CD8-positive, alpha-beta memory T cell (primary cell): ENCODE measurements around the gene TGIF2. TPM values are rescaled to one million over a fixed set of nuclear protein-coding genes. Genes with fewer than 3 reads are reported as not detected.
A peak's percentile ranks its signal among the peaks of the same experiment; 100 is the strongest.
"Not testable (repeated sequence)": the region's sequence is repeated elsewhere in the genome, so short reads cannot be mapped to it uniquely, and the experiment has no call there.

Source experiments
- CTCF ChIA-PET: fragments of 350-600 bp; sonication (Branson Sonifier 250); formaldehyde crosslinking; loops from one replicate; lab custom pipeline; 2021; ENCODE audit warnings: antibody characterized with exemption; lab: Charles Lee
- POLR2A ChIA-PET: fragments of 350-600 bp; sonication (Branson Sonifier 250); formaldehyde crosslinking; loops from one replicate; lab custom pipeline; 2021; ENCODE audit warnings: antibody characterized with exemption; lab: Charles Lee
- DNase-seq, 5 donors: peaks; one replicate each; pipeline versions ENCODE4 v3.0.0 to v3.0.0-alpha.2; 2020 to 2022; ENCODE audit warnings: mixed read lengths in 1 of 5
- H3K27ac ChIP-seq: one replicate; pipeline ENCODE4 v1.7.0; 2013; ENCODE audit warnings: low read depth, mild to moderate bottlenecking, low read length, moderate library complexity
- H3K27me3 ChIP-seq: 2 replicates; pipeline ENCODE4 v1.7.0; 2013; ENCODE audit warnings: low read length, mild to moderate bottlenecking; ENCODE audit not compliant: insufficient read depth, poor library complexity, severe bottlenecking
- H3K36me3 ChIP-seq: 2 replicates; pipeline ENCODE4 v1.7.0; 2013; ENCODE audit warnings: mild to moderate bottlenecking, low read length, moderate library complexity; ENCODE audit not compliant: insufficient read depth
- H3K4me1 ChIP-seq: 2 replicates; pipeline ENCODE4 v1.7.0; 2013; ENCODE audit warnings: mild to moderate bottlenecking, low read length, moderate library complexity; ENCODE audit not compliant: insufficient read depth
- H3K4me3 ChIP-seq: 2 replicates; pipeline ENCODE4 v1.7.0; 2013; ENCODE audit warnings: mild to moderate bottlenecking, low read length
- H3K9me3 ChIP-seq: 2 replicates; pipeline ENCODE4 v1.7.0; 2013; ENCODE audit warnings: mild to moderate bottlenecking, low read length
- H3K27ac Mint-ChIP-seq, 8 donors: one replicate each; pipeline ENCODE4 v1.8.0; 2020 to 2021; ENCODE audit warnings: mixed read lengths in 8 of 8, mild to moderate bottlenecking in 6 of 8, inconsistent platforms in 3 of 8, moderate library complexity in 3 of 8
- H3K27me3 Mint-ChIP-seq, 2 donors: one replicate each; pipeline ENCODE4 v1.8.0; 2020 to 2021; ENCODE audit warnings: mixed read lengths in 2 of 2, mild to moderate bottlenecking in 1 of 2, moderate library complexity in 1 of 2
- H3K36me3 Mint-ChIP-seq, 3 donors: one replicate each; pipeline ENCODE4 v1.8.0; 2020 to 2021; ENCODE audit warnings: mixed read lengths in 3 of 3, inconsistent platforms in 1 of 3, mild to moderate bottlenecking in 1 of 3
- H3K4me1 Mint-ChIP-seq, 3 donors: one replicate each; pipeline ENCODE4 v1.8.0; 2020 to 2021; ENCODE audit warnings: mixed read lengths in 3 of 3, inconsistent platforms in 1 of 3, mild to moderate bottlenecking in 1 of 3
- H3K4me3 Mint-ChIP-seq, 7 donors: one replicate each; pipeline ENCODE4 v1.8.0; 2020 to 2021; ENCODE audit warnings: mixed read lengths in 7 of 7, mild to moderate bottlenecking in 6 of 7, moderate library complexity in 4 of 7, inconsistent platforms in 2 of 7
- H3K9me3 Mint-ChIP-seq, 5 donors: one replicate each; pipeline ENCODE4 v1.8.0; 2020 to 2022; ENCODE audit warnings: mixed read lengths in 5 of 5, mild to moderate bottlenecking in 3 of 5, moderate library complexity in 2 of 5, inconsistent platforms in 1 of 5
- polyA plus RNA-seq: library from polyadenylated mRNA; unstranded; fragments of 300-500 nt; fragmentation: Illumina TruSeq; gene quantifications from one replicate; pipeline ENCODE4 v1.2.3, GENCODE V29; 2021
- total RNA-seq, 2 experiments: library from RNA; stranded (reverse); gene quantifications; one replicate each; pipeline ENCODE4 v1.2.3, GENCODE V29; 2021

Gene TGIF2
- total and polyA plus RNA-seq, 3 experiments from 2014 or later = 24.6 to 49.8 (median 46.1) TPM

DNA sequence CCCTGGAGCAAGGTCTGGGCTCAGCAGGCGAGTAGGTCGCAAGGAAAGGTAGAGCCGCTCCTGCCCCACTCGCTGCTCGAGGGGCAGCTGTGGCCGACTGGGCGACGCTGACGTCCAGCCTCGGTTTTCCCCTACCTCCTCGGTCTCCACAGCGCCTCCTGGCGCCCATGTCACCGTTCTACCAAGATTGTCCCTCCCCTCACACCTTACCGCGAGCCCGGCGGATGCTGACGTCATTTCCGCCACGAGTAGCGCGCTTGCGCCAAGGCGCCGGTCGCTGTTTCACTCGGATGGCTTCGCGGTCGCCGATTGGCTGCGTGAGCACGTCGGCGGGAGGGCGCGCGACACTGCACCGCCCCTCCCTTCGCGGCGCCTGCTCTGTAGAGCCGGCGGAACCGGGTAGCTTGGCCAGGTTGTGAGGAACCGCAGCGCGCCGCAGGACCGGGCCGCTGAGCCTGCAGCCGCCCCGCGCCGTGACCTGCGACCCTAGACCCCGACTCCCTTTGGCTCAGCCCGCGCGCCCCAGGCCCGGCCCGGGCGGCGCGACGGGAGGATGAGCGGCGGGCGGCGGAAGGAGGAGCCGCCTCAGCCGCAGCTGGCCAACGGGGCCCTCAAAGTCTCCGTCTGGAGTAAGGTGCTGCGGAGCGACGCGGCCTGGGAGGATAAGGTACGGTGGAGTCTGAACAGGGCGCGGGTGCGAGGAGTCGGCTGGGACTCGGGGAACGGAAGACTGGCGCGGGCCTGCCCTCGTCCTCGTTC, 32.2 kb downstream of the TGIF2 start, which contains the start of gene RAB5IF:
Gene RAB5IF (plus strand): TSS at position 381 of the 759 bp plus-strand sequence. CDS start 173 bp downstream, at position 554.
- H3K4me1 ChIP-seq = peaks cover 27% of the 10 kb centered on the region
- H3K27ac Mint-ChIP-seq = peak within 1 kb of the TSS; percentile 97 to 99 (median 98)
- ChIA-PET POLR2A (interaction anchor here (0.6 to 3.3 kb wide), 18 partner anchors 8 to 143 kb away, joined by 3 to 49 read pairs (median 5); partner anchors contain the start of genes SLA2 and TGIF2), CTCF (interaction anchor here (0.6 to 3.9 kb wide), 28 partner anchors 9 to 288 kb away, joined by 3 to 59 read pairs (median 5); partner anchors contain the start of genes NDRG3, SLA2 and TGIF2)
- DNase-seq = peak; percentile 98 to 100 (median 99)
- peak within 1 kb of the TSS; percentile 97 to 99 (median 98) for H3K4me3 Mint-ChIP-seq
- peak within 1 kb of the TSS; percentile 65 for H3K4me3 ChIP-seq
- peaks cover 23 to 43% (median 34%) of the 10 kb centered on the region in 3 donors for H3K4me1 Mint-ChIP-seq
- peaks cover 0 to 1% of the 10 kb centered on the region in 2 donors for H3K27me3 Mint-ChIP-seq
- no peaks in the 10 kb centered on the region for H3K9me3 Mint-ChIP-seq
- H3K9me3 ChIP-seq = no peaks in the 10 kb centered on the region
- H3K36me3 ChIP-seq = peaks cover 19% of the 10 kb centered on the region
- H3K27me3 ChIP-seq = no peaks in the 10 kb centered on the region
- peaks cover 0 to 46% (median 0%) of the 10 kb centered on the region in 3 donors for H3K36me3 Mint-ChIP-seq
- H3K27ac ChIP-seq = peak within 1 kb of the TSS; percentile 88

DNA sequence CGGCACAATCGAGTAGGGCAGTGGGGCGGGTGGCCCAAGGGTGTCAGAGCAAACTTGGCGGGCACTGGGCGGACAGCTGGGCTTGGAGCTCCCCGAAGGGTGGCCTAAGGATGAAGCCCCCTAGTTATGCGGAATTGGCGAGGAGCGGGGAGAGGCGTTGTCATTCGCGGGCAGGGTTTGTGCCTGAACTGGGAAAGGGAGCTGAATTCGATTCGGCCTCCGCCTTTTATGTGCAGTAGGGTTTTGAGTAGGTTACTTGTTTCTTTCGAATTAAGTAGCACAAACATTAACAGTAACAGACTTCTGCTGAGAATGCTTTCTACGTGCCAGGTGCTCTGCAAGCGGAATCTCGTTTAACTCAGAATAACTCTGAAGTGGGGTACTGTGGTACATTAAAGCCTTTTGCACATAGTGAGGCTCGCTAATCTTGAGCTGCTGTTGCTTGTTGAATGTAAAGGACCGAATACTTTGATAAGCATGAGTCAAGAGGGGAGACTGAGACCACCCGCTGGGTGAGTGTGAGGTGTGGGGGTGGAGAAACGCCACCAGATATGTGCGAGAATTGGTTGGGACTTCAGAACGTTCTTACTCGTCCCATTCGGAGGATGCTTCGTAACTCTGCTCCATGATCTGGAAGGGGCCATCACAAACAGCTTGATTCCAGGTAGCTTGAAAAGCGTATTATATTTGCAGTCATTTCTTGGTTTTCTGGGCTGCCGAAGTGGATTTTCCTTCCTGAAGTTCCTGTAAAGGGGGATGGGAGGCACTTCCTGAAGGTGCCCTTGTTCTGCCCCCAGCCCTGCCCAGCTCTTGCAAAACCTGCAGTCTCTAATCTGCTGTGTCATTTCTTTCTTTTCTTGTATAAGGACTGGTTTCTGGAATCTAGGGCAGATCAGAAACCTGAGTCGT, 33.0 kb downstream of the TGIF2 start:
- Histone ChIP-seq H3K4me3 (peak overlapping the region; percentile 65), H3K9me3 (no peaks in the 10 kb centered on the region), H3K27ac (peak overlapping the region; percentile 88), H3K4me1 (peaks cover 27% of the 10 kb centered on the region), H3K27me3 (no peaks in the 10 kb centered on the region), H3K36me3 (peaks cover 21% of the 10 kb centered on the region)
- Mint-ChIP-seq H3K27me3 (peaks cover 0 to 1% of the 10 kb centered on the region in 2 donors), H3K4me3 (peak overlapping the region; percentile 97 to 99 (median 98)), H3K9me3 (no peaks in the 10 kb centered on the region), H3K27ac (peak overlapping the region; percentile 96 to 99 (median 97)), H3K4me1 (peaks cover 23 to 45% (median 34%) of the 10 kb centered on the region in 3 donors), H3K36me3 (peaks cover 0 to 53% (median 0%) of the 10 kb centered on the region in 3 donors)
- ChIA-PET CTCF (interaction anchor here (0.6 to 3.9 kb wide), 25 partner anchors 8 to 289 kb away, joined by 3 to 59 read pairs (median 5); partner anchors contain the start of genes SLA2 and TGIF2), POLR2A (interaction anchor here (0.6 to 3.3 kb wide), 17 partner anchors 9 to 1971 kb away, joined by 3 to 49 read pairs (median 4); partner anchors contain the start of genes SLA2 and TGIF2)
- DNase-seq = no peak

DNA sequence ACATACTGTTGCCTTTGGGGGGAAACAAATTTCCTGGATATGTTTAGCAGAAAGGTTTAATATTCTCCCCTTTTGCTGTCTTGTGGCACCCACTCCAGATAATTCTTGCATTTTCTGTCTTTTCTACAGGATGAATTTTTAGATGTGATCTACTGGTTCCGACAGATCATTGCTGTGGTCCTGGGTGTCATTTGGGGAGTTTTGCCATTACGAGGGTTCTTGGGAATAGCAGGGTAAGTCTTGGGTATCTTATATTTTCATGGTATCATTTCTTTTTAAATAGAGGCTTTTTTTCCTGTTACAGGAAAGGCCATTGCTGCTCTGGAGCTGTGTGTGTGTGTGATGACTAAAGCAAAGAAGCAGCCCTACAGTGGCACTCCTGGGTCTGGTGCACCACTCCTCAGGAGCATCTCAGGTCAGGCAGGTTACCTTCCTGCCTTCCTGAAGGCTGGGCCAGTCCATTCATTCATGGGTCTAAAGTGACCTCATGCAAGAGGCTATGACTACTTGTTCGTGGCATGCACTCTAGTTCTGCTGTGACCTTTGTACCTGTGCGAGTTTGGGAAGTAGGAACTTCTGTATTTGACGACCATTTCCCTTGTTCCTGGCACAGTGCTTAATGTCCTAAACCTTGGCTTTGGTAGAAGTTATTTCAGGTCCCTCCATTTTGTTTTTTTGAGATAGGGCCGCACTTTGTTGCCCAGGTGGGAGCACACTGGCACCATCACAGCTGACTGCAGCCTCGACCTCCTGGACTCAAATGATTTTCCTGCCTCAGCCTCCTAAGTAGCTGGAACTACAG, 34.4 kb downstream of the TGIF2 start:
- H3K4me1 ChIP-seq = peaks cover 27% of the 10 kb centered on the region
- Mint-ChIP-seq H3K27ac (peak overlapping the region; percentile 63 to 98 (median 96)), H3K4me1 (peaks cover 27 to 54% (median 38%) of the 10 kb centered on the region in 3 donors), H3K36me3 (peaks cover 0 to 67% (median 4%) of the 10 kb centered on the region in 3 donors), H3K9me3 (no peaks in the 10 kb centered on the region), H3K27me3 (peaks cover 0 to 1% of the 10 kb centered on the region in 2 donors), H3K4me3 (peak overlapping the region; percentile 97 to 99 (median 98))
- peaks cover 32% of the 10 kb centered on the region for H3K36me3 ChIP-seq
- H3K9me3 ChIP-seq = no peaks in the 10 kb centered on the region
- H3K27me3 ChIP-seq = no peaks in the 10 kb centered on the region
- ChIA-PET CTCF (interaction anchor here (1.0 to 2.8 kb wide), 3 partner anchors 9 to 22 kb away, joined by 3 to 9 read pairs (median 3); no protein-coding TSS in a partner anchor), POLR2A (interaction anchor here (0.7 kb wide), 1 partner anchor 29 kb away, joined by 4 read pairs; no protein-coding TSS in a partner anchor)
- no peak for DNase-seq
- H3K4me3 ChIP-seq = no peak overlapping the region
- no peak overlapping the region for H3K27ac ChIP-seq

DNA sequence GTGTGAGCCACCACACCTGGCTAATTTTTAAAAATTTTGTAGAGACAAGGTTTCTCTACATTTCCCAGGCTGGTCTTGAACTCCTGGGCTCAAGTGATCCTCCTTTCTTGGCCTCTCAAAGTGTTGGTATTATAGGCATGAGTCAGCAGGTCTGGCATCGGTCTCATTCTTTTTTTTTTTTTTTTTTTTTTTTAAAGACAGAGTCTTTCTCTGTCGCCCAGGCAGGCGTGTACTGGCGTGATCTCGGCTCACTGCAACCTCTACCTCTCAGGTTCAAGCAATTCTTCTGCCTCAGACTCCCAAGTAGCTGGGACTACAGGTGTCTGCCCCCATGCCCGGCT, 35.0 kb downstream of the TGIF2 start:
- POLR2A ChIA-PET, H3K27me3 ChIP-seq, DNase-seq, H3K27ac ChIP-seq, H3K9me3 ChIP-seq, H3K9me3 Mint-ChIP-seq, H3K27me3 Mint-ChIP-seq, H3K4me3 ChIP-seq: not testable (repeated sequence)
- CTCF ChIA-PET = interaction anchor here (1.0 to 1.1 kb wide), 2 partner anchors 12 to 21 kb away, joined by 3 read pairs; no protein-coding TSS in a partner anchor
- Mint-ChIP-seq H3K4me1 (peaks cover 31 to 60% (median 40%) of the 10 kb centered on the region in 3 donors), H3K36me3 (peaks cover 0 to 73% (median 4%) of the 10 kb centered on the region in 3 donors), H3K4me3 (peak overlapping the region in 2 of 7 donors; percentile 61 to 75), H3K27ac (peak overlapping the region in 3 of 8 donors; percentile 63 to 78 (median 66))
- Histone ChIP-seq H3K4me1 (peaks cover 31% of the 10 kb centered on the region), H3K36me3 (peaks cover 36% of the 10 kb centered on the region)

DNA sequence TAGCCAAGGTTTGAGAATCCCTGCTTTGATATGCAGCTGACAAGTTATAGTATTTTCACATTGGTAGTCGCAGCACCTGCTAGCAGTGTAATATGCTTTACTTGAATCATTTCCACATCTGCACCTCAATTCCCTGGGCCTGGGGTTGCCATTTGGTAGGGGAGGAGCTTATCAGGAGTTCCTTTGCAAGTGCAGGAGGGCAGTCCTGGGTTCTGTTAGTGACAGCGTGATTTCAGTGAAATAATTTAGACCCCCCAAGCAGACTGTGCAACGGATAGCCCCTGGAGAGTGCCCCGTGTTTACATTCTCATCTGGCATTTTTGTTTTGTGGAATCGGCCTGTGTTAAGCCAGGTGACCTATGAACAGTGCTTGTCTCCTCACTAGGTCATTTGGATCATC, 38.2 kb downstream of the TGIF2 start:
- no peak for DNase-seq
- H3K36me3 Mint-ChIP-seq = peaks cover 0 to 88% (median 11%) of the 10 kb centered on the region in 3 donors
- no peak overlapping the region for H3K4me3 ChIP-seq
- POLR2A ChIA-PET = no interaction called here
- H3K4me3 Mint-ChIP-seq = no peak overlapping the region
- peaks cover 21 to 62% (median 25%) of the 10 kb centered on the region in 3 donors for H3K4me1 Mint-ChIP-seq
- H3K36me3 ChIP-seq = peaks cover 55% of the 10 kb centered on the region
- H3K27ac ChIP-seq = no peak overlapping the region
- H3K27ac Mint-ChIP-seq = peak overlapping the region in 3 of 8 donors; percentile 23 to 75 (median 50)
- H3K4me1 ChIP-seq = peaks cover 17% of the 10 kb centered on the region
- H3K9me3 Mint-ChIP-seq = no peaks in the 10 kb centered on the region
- CTCF ChIA-PET = interaction anchor here (0.9 to 3.8 kb wide), 12 partner anchors 10 to 143 kb away, joined by 3 to 30 read pairs (median 4); partner anchors contain the start of gene SLA2
- peaks cover 0 to 2% of the 10 kb centered on the region in 2 donors for H3K27me3 Mint-ChIP-seq
- H3K27me3 ChIP-seq = no peaks in the 10 kb centered on the region
- no peaks in the 10 kb centered on the region for H3K9me3 ChIP-seq

DNA sequence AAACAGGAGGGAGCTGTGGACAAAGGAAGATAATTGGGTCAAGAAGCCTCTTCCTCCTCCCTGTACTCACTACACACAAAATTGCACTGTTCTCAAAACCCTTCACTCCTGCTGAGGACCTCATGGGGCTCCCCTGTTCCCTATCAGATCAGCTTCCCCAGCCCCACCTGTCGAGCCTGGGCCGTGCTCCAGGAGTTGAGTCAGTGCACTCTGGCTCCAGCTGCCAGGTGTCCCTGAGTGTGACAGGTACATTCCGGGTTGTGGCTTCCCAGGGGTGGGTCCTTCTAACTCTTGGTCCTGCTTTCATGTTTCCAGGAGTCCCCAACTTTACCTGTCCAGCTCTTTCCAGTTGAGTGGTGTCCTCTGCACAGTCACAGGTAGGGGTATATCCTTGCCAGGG, 40.6 kb downstream of the TGIF2 start:
- Mint-ChIP-seq H3K4me1 (peaks cover 9 to 43% (median 13%) of the 10 kb centered on the region in 3 donors), H3K27me3 (peaks cover 0 to 2% of the 10 kb centered on the region in 2 donors), H3K27ac (peak overlapping the region in 5 of 8 donors; percentile 17 to 90 (median 71)), H3K36me3 (peaks cover 0 to 74% (median 11%) of the 10 kb centered on the region in 3 donors), H3K4me3 (no peak overlapping the region), H3K9me3 (no peaks in the 10 kb centered on the region)
- CTCF ChIA-PET = interaction anchor here (1.1 to 1.8 kb wide), 11 partner anchors 9 to 194 kb away, joined by 3 to 7 read pairs (median 4); partner anchors contain the start of genes RAB5IF and SLA2
- POLR2A ChIA-PET = no interaction called here
- Histone ChIP-seq H3K9me3 (no peaks in the 10 kb centered on the region), H3K36me3 (peaks cover 43% of the 10 kb centered on the region), H3K4me3 (no peak overlapping the region), H3K4me1 (peaks cover 4% of the 10 kb centered on the region), H3K27me3 (no peaks in the 10 kb centered on the region), H3K27ac (no peak overlapping the region)
- DNase-seq = no peak
